Fibroblast of skin of abdomen (primary cell): ENCODE results near the gene PBX1.

Experiments
- DNase-seq: peaks from one replicate; pipeline ENCODE4 v3.0.0-alpha.2; 2013

The PBX1 gene

DNA sequence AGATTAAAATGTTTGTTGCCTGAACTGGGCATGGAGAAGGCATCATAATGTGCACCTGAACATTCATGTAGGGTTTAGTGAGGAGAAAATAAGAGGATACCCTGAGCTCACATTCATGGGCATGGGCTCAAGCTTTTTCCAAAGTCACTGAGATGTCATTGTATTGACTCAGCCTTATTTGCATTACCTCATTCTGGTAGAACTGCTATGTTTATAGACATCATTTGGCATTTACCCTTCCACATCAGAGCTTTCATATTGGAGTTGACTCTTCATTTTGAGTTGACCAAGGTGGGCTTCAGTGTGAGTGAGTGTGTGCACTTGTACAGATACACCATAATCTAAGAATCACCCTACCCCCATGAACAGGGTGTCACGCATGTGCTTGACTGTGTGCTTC is 143.2 kb downstream of the PBX1 start:
- peak; percentile 34 for DNase-seq

DNA sequence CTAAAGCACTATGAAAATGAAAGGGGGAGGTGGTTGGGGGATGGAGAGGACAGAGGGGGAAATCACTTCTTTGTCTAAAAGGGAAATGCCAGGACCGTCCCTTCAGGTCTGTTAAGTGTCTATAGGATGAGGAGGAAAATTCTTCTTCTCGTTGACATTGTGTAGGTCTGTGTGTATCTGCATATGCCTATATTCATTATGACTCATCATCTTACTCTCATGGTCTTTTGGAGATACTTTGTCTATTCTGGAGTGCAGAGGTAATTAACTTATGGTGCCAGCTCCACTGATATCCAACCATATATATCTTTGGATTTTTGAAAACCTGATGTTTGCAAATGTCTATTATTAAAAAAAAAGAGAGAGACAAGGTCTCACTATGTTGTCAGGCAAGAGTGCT is 143.7 kb downstream of the PBX1 start:
- DNase-seq, result no peak

DNA sequence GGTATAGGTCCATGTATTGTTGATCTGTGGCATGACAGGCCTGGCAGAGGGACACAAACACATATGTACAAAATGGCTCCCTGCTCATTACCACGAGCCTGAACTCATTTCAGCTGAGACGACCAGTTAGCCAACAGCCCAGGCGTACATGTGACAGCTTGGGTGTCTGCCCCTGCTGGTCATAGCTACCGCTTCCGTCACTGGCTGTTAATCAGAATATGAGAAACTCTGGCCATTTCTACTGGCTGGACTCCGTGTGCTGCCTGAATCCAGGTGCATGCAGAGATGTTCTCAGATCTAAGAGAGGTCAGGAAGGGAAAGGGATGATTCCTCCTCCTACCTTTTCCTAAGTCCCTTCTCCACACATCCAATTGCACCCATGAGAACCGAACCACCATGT is 144.5 kb downstream of the PBX1 start:
- no peak for DNase-seq

DNA sequence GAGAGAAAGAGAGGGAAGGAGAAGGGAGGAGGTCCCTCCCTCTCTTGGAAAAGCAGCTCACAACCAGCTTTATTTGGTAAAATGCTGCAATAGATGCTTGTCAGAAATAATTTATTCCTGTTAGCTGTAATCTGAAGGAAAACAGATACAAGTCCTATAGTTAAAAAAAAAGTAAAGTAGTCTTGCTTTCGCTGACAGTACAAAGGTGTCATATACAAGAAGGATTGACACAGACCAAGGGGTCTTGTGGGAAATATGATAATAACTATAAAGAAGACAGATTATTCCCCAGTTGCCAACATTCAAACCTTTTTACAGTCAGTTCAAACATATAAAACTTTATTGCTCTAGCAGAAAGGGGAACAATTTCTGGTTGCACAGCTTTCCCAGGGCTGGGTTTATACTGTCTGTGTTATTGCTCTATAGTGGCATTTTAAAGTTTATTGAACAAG is 145.0 kb downstream of the PBX1 start:
- no peak for DNase-seq

DNA sequence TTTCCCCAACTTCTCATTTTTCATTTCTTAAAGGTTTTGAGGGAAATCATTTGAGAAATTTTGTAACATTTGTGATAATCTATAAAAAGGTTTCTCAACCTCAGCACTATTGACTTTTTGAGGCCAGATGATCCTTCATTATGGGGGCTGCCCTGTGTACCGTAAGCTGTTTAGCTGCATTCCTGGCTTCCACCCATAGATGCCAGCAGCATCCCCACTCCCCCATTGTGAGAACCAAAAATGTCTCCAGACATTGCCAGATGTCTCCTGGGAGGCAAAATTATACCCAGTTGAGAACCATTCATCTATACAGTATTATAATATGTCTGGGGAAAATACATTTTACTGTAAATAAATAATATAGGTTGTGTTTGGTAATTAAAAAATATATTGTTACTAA is 146.0 kb downstream of the PBX1 start:
- no peak for DNase-seq

DNA sequence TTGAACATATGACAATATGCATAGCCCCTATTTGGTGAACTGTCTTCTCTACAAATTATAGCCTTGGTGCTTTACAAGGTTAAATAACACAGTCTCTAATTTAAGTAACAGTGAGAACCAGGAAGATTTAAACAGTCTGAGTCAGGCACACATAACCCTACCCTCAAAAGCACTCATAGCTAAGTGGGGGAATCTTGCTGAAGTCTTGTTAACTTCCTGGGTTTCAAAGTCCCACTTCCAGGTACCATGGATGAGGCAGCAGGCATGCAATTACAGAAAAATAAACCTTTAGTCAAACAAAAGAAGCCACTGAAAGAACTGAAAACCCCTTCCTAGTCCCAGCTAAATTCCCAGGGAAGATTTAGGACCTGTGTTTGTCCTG is 147.6 kb downstream of the PBX1 start:
- DNase-seq, result no peak

DNA sequence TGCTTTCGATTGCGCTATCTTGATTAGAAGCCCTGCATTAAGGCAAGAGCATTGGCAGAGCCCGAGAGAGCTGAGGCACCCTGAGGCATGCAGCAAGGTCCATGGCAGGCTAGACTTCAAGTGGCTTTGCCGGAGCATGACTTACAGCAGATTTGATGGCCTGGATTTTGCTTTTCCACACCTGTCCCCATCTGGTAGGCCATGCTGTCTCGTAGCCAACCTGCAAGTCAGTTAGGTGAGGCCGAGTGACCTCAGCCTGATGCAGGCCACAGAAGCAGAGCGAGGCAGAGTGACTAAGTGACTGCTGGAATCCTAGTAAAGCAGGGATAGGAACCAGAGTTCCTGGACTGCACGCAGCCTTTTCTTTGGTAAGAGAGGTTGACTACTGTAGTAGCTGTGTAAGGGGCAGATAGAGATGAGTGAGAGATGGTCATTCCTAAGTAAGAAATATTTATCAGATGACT is 148.9 kb downstream of the PBX1 start:
- peak; percentile 85 for DNase-seq

DNA sequence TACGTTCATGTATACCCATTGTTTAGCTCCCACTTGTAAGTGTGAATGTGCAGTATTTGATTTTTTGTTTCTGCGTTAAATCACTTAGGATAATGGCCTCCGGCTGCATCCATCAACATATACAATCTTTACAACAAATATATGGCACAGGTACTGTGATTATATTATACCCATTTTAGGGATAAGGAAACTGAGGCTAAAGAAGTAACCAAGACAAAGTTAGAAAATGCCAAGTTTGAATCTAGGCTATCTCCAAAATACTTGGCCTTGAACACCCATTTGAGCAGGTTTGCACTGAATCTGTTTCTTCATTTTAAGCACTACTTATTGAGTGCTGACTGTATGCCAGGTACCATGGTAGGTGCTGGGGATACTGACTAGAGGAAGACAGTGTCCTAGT is 149.6 kb downstream of the PBX1 start:
- DNase-seq, result no peak

DNA sequence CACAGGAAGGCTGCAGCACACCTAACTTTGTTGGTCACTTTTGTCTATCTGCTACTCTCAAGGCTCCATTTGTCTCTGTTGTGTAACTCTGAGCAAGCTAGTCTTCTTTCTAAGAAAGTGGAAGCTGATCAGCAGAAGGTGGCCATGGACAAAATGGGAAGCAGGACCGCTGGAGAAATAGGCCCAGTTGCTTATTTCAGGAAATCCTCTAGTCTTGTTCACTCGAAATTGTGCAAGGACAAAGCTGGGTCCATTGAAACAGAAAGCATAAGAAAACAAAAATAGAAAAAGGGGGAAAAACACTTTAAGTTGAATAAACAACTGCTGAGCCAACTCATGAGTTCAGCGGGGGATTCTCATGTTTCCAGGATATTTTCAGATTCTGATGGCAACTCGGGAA is 150.1 kb downstream of the PBX1 start:
- no peak for DNase-seq

DNA sequence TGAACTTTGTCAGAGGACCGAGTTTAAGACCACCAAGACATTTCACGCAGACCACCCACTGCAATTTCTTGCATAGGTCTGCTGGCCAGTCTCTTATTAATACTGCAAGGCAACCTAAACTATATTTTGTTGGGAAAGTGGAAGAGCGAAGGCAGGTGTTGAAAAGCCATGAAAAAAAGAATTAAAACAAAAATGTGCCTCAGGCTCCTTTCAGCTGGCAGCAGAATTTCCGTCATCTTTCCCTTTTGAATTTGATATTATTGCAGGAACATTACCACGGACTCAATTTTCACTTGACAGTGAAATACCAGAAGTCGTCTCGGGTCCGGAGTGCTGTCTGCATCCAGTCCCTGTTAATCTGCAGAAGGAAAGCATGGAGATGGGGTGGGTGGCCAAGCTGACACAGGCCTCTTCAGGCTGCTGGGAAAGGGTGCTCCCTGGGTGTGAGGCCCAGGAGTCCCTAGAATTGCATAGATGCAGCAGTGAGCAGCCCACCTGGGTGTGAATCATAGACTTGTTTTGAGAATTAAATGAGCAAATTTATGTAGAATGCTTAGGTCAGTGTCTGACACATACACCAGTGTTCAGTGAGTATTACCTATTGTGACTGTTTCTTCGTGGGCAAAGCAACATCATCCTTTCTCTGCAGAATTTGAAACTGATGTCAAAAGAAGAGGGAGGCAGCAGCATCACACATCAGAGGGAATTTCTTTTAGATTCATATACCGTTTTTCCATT is 150.7 kb downstream of the PBX1 start:
- DNase-seq, result no peak

DNA sequence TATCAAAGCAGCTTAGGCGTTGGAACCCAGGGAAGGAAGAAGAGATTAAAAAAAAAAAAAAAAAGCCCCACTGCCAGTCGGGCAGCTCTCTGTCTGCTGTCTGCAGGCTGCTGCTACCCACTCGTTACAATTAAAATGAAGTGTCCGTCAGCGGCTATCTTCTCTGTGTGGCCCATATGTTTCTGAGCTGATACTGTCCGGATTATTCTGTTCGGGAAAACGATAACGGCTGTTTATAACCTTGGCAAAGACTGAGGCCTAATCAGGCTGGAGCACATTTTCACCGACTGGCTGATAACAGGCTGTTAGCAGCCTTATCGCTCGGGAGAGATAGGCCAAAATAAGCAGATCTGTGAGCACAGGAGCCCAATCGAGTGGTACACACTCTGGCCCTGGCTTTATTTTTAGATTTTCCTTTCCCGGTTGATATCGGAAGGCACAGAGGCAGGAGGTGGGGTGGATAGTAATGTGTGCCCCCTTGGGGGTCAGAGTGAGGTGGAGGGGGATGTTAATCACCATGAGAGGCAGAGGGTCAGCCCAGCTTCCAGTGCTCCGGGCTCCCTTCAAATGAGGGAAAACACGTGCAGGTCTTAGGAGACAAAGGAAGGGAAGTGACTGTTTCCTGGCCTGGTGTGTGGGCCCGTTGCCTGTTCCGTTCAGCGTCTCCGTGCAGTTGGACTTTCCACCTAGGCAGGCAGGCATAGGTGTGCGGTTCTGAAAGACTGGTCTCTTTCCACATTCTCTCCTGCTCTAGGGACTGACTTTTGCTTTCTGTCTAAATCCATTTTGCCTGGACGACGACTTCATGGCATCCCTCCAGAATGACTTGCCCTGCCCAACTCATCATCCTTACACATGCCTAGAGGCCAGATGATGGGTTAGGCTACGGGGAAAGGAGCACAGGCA is 153.4 kb downstream of the PBX1 start:
- DNase-seq, result no peak

DNA sequence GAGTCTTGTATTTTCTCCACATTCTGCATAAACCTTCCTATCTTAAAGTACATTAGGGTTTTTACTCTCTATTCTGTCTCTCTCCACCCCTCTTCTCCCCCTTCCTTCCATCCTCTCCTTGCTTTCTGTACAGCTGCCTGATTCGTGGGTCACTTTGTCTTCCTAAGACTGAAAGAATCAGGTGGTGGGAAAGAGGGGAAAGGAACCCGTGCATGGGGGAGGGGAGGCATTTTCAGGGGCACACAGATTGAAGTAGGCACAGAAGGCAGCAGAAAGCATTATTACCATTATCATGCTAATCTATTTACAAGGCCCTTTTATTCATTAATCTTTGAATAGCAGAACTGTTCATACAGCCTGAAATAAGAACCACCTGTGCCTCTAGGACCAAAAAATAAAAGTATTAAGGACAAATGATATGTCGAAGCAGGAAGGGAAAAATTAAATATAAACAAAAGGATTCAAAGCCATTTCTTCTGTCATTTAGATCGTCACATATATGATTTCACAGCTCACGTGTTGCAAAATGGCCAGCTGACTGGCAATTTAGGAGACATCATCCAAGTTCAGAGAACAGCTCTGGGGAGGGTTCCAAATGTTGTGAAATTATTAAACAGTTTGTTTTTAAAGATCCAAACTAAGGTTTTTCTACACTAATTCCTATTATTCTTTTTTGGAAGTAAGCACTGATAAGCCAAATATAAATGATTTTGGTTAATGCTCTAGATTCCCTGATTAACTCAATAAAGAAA is 154.6 kb downstream of the PBX1 start:
- DNase-seq, result no peak

DNA sequence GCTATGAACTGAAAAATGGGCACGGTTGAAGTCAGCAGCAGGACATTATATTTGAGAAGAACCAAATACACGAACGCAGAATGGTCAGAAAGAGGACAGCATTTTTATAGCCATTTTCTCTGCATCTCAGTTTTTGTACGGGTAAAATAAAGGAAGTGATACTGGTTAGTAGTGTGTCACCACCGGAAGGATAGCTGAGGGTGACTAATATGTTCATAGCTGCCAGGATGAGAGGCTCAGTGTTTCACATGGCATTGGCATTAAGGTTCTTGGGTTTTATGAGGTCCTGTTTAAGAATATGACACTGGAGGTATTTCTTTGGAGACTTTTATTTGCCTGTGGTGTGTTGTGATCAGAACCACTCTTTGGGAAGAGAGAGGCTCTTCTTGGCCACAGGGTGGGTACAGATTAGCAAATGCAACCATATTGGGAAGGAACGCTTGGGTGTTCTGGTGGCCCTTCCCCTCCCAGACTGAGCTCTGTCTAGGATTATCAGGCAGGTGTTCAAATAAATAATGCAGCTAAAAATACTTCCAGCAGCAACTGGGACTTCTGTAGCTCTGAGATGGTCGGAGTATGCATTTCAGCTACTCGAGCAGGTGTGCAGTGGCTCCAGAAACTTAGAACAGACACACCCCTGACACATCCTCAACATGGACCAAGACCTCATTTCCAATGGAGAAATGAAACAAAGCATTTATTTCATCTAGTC is 158.2 kb downstream of the PBX1 start:
- DNase-seq, result peak; percentile 37

DNA sequence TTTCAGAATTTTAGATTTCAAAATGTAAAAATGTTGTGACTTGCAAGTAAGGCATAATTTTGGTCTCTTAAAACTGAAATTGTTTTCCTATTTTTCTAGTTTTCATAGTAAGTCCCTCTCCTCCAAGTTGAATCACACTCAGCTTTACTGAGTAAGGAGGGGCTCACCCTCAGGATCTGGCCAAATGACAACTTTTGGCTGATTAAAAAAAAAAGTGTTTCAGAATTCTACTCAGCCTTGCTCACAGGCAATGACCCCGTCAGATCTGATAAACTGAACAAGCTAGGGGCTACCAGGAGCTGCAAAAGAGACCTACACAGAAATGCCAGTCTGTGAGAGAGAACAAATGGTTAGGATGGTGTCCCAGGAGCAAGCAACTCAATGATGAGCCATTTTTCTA is 159.8 kb downstream of the PBX1 start:
- peak; percentile 56 for DNase-seq

DNA sequence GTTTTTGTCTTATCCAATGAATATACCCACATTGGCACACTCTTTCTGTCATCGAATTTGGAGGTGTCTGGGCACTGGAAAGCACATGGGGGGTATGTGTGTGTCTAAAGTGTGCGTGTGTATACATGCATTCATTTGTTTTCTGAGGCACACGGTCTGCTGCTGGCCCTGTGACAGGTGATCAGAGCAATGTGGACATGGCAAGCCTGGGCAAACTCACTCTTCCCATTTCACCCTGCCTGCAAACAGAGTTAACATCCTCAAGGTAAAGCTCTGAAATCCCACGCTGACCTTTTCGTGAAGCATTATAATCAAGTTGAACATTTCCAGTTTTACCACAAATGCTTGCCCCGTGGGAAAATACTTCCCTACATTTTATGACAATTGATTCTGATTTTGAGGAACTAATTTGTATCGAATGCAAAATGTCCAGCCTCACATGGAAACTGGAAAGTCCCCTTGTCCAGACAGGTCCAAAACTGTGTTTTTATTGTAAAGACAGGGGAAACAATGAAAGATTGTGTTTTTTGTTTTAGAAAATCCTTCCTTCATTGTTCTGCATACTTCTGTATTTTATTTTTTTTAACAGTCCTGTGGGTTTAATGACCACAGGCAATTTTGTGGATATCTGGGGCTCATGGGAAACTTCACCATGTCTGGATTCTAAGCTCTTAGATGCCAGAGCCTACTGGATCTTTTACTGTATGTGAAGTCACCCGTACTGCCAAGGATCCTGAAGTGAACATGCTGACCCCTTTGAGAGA is 160.9 kb downstream of the PBX1 start:
- no peak for DNase-seq

DNA sequence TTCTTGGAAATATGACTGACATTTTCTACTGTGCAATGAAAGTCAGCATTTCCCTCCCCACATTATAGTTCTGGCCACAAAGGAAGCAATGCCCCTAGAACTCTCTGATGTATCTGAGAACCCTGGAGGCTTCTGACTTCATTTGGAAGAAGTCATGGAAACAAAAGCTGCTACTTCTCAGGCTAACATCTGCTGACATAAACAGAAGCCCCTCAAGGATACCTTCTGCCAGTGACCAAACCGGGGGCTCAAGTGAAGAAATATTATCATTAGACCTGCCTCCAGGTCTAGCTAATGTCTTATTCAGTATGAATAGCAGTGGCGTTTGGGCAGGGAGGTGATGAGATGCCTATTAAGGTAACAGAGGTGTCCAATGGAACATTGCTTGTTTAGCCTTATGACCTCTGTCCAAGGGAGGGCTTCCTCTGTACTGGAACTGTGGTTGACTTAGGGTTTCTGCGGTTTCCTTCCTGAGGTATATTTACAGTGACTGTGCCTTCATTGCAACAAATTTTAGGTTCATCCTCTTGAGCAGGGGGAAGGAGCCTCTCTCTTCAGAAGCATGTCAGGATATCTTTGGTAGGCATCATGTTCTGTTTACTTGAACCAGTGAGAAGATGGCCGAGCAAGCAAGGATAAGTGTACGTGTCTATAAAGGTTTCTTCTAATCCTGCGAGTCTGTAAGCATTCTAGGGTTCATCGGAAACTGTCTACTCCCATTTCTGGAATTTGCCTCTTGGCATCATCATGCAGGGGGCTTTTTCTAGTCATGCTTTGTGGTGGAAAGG is 161.7 kb downstream of the PBX1 start:
- no peak for DNase-seq

DNA sequence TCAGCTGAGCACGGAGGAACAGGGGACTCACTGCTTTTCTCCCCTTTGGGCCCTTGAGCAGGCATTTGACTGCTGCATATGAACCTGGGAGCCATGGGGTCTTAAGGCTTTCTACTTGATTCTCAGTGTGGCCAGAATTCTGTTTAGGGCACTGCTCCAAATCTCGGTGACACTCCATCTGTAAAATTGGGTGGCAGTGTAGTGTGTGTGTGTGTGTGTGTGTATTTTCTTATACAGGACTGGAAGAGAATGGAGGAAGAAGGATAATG is 162.2 kb downstream of the PBX1 start:
- DNase-seq, result no peak

DNA sequence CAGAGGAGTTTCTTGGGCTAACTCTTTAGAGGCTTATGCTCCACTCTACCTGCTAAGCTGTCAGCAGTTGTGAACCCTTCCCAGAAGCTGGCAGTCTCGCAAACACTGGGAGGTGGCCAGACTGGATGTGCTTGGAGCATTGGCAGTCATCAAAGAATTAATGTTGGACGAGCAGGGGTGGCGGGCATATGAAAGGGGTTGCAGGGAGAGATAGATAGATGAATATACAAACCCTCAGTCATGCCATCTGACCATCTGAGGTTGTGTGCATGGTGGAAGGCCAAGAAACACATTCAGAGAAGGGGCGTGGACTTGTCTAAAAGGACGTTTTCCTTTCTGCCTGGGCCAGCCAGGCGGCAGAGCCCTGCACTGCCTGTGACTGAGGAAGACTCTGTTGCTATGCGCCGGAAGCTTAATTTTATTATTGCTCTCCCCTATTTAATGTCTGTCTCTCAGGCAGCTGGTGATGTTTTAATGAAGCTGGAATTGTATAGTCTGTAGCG is 164.4 kb downstream of the PBX1 start:
- DNase-seq, result no peak

DNA sequence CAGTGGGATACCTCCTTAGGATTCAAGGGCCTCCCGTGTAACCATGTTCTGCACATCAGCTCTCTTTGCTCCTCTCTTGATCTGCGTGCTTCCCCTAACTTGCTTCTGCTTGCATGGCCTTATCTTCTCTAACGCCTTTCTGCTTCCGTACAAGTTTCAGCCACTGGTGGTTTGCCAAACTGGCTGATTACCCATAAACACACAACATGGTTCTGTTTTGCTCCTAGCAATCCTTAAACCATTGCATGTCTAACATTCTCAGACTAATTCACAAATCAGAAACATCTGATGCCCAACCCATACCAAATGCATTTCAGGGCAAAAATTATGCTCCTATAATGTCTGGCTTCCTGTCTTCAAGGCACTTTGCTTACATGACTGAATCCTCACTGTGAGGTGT is 166.4 kb downstream of the PBX1 start:
- peak; percentile 82 for DNase-seq

DNA sequence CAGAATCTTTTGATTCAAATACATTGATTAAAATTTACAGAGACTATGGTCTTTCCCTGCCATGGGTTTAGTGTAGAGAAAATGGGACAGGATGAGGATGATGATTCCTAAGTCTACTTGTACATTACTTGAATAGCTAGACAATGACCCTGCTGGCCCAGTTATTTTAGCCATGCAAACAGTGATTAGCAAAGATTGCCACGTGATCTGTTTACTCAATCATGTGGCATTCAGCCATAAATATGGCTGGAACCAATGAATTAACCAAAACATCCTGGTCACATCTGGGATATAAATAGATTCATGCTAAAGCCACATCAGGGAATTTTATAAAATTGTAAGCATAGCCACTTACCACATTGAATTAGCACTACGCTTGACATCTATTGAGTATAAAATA is 167.3 kb downstream of the PBX1 start:
- peak; percentile 97 for DNase-seq

DNA sequence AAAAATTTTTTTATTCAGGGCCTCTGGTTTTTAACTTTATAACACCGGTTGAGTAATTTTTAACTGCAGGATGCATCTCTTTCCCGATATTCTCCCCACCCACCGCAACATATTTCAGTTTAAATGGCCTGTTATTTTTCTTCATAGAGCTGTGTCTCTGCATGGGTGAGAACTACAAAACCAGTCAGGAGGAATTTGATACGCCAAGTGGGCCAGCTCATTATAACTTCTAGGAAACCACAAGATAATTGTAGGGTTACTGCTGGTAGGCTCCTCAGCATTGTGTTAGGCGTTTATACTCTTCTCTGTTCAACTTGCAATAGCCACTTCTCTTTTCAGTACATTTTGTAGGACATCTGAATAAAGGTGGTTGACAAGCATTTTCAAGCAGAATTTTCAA is 169.7 kb downstream of the PBX1 start:
- peak; percentile 37 for DNase-seq
